H9 (cell line): ENCODE measurements around the gene RALGAPA2. TPM values are rescaled to one million over a fixed set of nuclear protein-coding genes. Genes with fewer than 3 reads are reported as not detected.

Experiments
- DNase-seq: peaks from one replicate; pipeline ENCODE4 v3.0.0-alpha.2; 2017
- H2AFZ ChIP-seq: one replicate; pipeline ENCODE4 v1.6.1; 2013; ENCODE audit warnings: mild to moderate bottlenecking, low read length, control low read depth, moderate library complexity
- H2AK5ac ChIP-seq: 2 replicates; pipeline ENCODE4 v1.6.1; 2013; ENCODE audit warnings: low read length, control low read depth, mixed read lengths; ENCODE audit not compliant: insufficient read length
- H2BK120ac ChIP-seq: one replicate; pipeline ENCODE4 v1.6.1; 2013; ENCODE audit warnings: low read depth, mild to moderate bottlenecking, low read length, control low read depth, inconsistent platforms; ENCODE audit not compliant: poor library complexity, severe bottlenecking
- H2BK12ac ChIP-seq: 2 replicates; pipeline ENCODE4 v1.6.1; 2013; ENCODE audit warnings: low read length, control low read depth, mixed read lengths, low read depth; ENCODE audit not compliant: insufficient read length
- H2BK15ac ChIP-seq: 2 replicates; pipeline ENCODE4 v1.6.1; 2013; ENCODE audit warnings: low read depth, low read length, control low read depth
- H2BK20ac ChIP-seq: one replicate; pipeline ENCODE4 v1.6.1; 2013; ENCODE audit warnings: low read depth, mild to moderate bottlenecking, low read length, control low read depth, inconsistent platforms; ENCODE audit not compliant: poor library complexity, severe bottlenecking
- H2BK5ac ChIP-seq: 2 replicates; pipeline ENCODE4 v1.6.1; 2013; ENCODE audit warnings: low read length, control low read depth, mixed read lengths; ENCODE audit not compliant: insufficient read length
- H3K14ac ChIP-seq: 2 replicates; pipeline ENCODE4 v1.6.1; 2013; ENCODE audit warnings: low read length, control low read depth; ENCODE audit not compliant: insufficient read depth
- H3K18ac ChIP-seq: 2 replicates; pipeline ENCODE4 v1.6.1; 2013; ENCODE audit warnings: low read depth, mild to moderate bottlenecking, mixed read lengths, low read length, control low read depth; ENCODE audit not compliant: insufficient read length
- H3K23ac ChIP-seq: 2 replicates; pipeline ENCODE4 v1.6.1; 2013; ENCODE audit warnings: low read length, control low read depth, mixed read lengths, low read depth; ENCODE audit not compliant: insufficient read length
- H3K23me2 ChIP-seq: 2 replicates; pipeline ENCODE4 v1.6.1; 2013; ENCODE audit warnings: low read depth, mild to moderate bottlenecking, mixed read lengths, low read length, control low read depth; ENCODE audit not compliant: insufficient read length, poor library complexity, severe bottlenecking
- H3K27ac ChIP-seq: 2 replicates; pipeline ENCODE4 v1.5.1; 2013; ENCODE audit warnings: low read length, control low read depth, mixed read lengths, low read depth; ENCODE audit not compliant: insufficient read length
- H3K27me3 ChIP-seq: 2 replicates; pipeline ENCODE4 v1.6.1; 2013; ENCODE audit warnings: low read length, control low read depth, inconsistent platforms; ENCODE audit not compliant: insufficient read depth
- H3K4ac ChIP-seq: 2 replicates; pipeline ENCODE4 v1.6.1; 2013; ENCODE audit warnings: low read depth, mild to moderate bottlenecking, control low read depth, inconsistent platforms, low read length, moderate library complexity
- H3K4me1 ChIP-seq: 2 replicates; pipeline ENCODE4 v1.6.1; 2013; ENCODE audit warnings: low read length, control low read depth, inconsistent platforms; ENCODE audit not compliant: insufficient read depth
- H3K4me2 ChIP-seq: 2 replicates; pipeline ENCODE4 v1.6.1; 2013; ENCODE audit warnings: low read length, control low read depth, mixed read lengths; ENCODE audit not compliant: insufficient read length, insufficient read depth
- H3K56ac ChIP-seq: 2 replicates; pipeline ENCODE4 v1.6.1; 2013; ENCODE audit warnings: low read depth, mild to moderate bottlenecking, mixed read lengths, low read length, control low read depth; ENCODE audit not compliant: insufficient read length
- H3K79me1 ChIP-seq: 2 replicates; pipeline ENCODE4 v1.6.1; 2013; ENCODE audit warnings: low read depth, mild to moderate bottlenecking, moderate library complexity, low read length, control low read depth, inconsistent platforms; ENCODE audit not compliant: insufficient read depth, poor library complexity, severe bottlenecking
- H3K79me2 ChIP-seq: 2 replicates; pipeline ENCODE4 v1.6.1; 2013; ENCODE audit warnings: low read length, control low read depth, inconsistent platforms; ENCODE audit not compliant: insufficient read depth
- H3K9ac ChIP-seq: 2 replicates; pipeline ENCODE4 v1.6.1; 2013; ENCODE audit warnings: low read length, control low read depth, mixed read lengths; ENCODE audit not compliant: insufficient read length; ENCODE audit errors: extremely low read depth
- H3K9me3 ChIP-seq: one replicate; pipeline ENCODE4 v1.6.1; 2013; ENCODE audit warnings: low read depth, low read length, inconsistent platforms; ENCODE audit not compliant: control insufficient read depth
- H3T11ph ChIP-seq: one replicate; pipeline ENCODE4 v1.6.1; 2013; ENCODE audit warnings: mild to moderate bottlenecking, low read length, control low read depth, inconsistent platforms
- H4K20me1 ChIP-seq: one replicate; pipeline ENCODE4 v1.6.1; 2013; ENCODE audit not compliant: control insufficient read depth, insufficient read length, insufficient read depth
- H4K5ac ChIP-seq: 2 replicates; pipeline ENCODE4 v1.6.1; 2013; ENCODE audit warnings: low read depth, mild to moderate bottlenecking, mixed read lengths, low read length, control low read depth; ENCODE audit not compliant: insufficient read length
- H4K8ac ChIP-seq: replicated peaks from 2 replicates; pipeline ENCODE4 v1.6.1; 2013; ENCODE audit warnings: low read length, control low read depth, mixed read lengths, low read depth; ENCODE audit not compliant: insufficient read length
- H4K91ac ChIP-seq: 2 replicates; pipeline ENCODE4 v1.6.1; 2013; ENCODE audit warnings: low read depth, mild to moderate bottlenecking, moderate library complexity, mixed read lengths, low read length, control low read depth; ENCODE audit not compliant: insufficient read length
- H3K27ac Mint-ChIP-seq, 3 experiments: 2 replicates in 2 of 3; 3 replicates in 1 of 3; pipeline ENCODE4 v1.8.0; 2020 to 2021; ENCODE audit warnings: mixed read lengths in 3 of 3, mild to moderate bottlenecking in 1 of 3, moderate library complexity in 1 of 3
- H3K27me3 Mint-ChIP-seq: 2 replicates; pipeline ENCODE4 v1.8.0; 2021; ENCODE audit warnings: low read depth, mild to moderate bottlenecking, moderate library complexity, mixed read lengths
- H3K36me3 Mint-ChIP-seq, 3 experiments: 2 replicates in 2 of 3; 3 replicates in 1 of 3; pipeline ENCODE4 v1.8.0; 2020 to 2021; ENCODE audit warnings: low read depth in 3 of 3, mixed read lengths in 3 of 3; ENCODE audit not compliant: insufficient read depth in 1 of 3
- H3K4me1 Mint-ChIP-seq, 2 experiments: 2 replicates each; pipeline ENCODE4 v1.8.0; 2020; ENCODE audit warnings: mixed read lengths in 2 of 2
- H3K4me3 Mint-ChIP-seq, 2 experiments: 2 replicates in 1 of 2; 3 replicates in 1 of 2; pipeline ENCODE4 v1.8.0; 2020 to 2021; ENCODE audit warnings: mild to moderate bottlenecking in 2 of 2, mixed read lengths in 2 of 2, moderate library complexity in 1 of 2
- H3K9me3 Mint-ChIP-seq, 2 experiments: 2 replicates in 1 of 2; 3 replicates in 1 of 2; pipeline ENCODE4 v1.8.0; 2020; ENCODE audit warnings: mild to moderate bottlenecking in 2 of 2, mixed read lengths in 2 of 2, moderate library complexity in 1 of 2
- CTCF ChIP-seq: fragments of 200-600 bp; sonication (generic); conservative IDR thresholded peaks from 3 replicates; pipeline ENCODE4 v1.8.0; 2021; ENCODE audit warnings: antibody characterized with exemption, mild to moderate bottlenecking
- WGBS: extraction: QIAGEN DNeasy Blood & Tissue Kit; methylation state at CpG from one replicate; pipeline ENCODE4 v1.1.7; 2013; ENCODE audit warnings: missing lambda C conversion rate, low lambda C conversion rate, mixed read lengths; ENCODE audit not compliant: insufficient read length; ENCODE audit errors: extremely low coverage; 5-methylcytosine and 5-hydroxymethylcytosine counted together
- total RNA-seq: library from RNA; stranded (reverse); gene quantifications from 2 replicates; pipeline ENCODE4 v1.2.1, GENCODE V29; 2021

The RALGAPA2 gene
- total RNA-seq, 1 experiment from 2014 or later: 16.6 TPM

- Histone ChIP-seq H3K4me2 (no peak overlapping the region), H2BK120ac (no peak overlapping the region), H3K79me1 (no peaks in the 10 kb centered on the region), H2AFZ (no peak overlapping the region), H3K27me3 (no peaks in the 10 kb centered on the region), H2BK12ac (no peak overlapping the region), H2BK15ac (no peak overlapping the region), H3K23ac (no peak overlapping the region), H2BK5ac (no peak overlapping the region), H2BK20ac (no peak overlapping the region), H4K91ac (no peak overlapping the region), H3K56ac (no peak overlapping the region), H3K9ac (no peak overlapping the region), H3K4me1 (peaks cover 9% of the 10 kb centered on the region; the same call in 1 of the 2 replicates), H3K23me2 (no peaks in the 10 kb centered on the region), H2AK5ac (no peak overlapping the region), H3T11ph (no peak overlapping the region), H4K20me1 (no peaks in the 10 kb centered on the region), H3K27ac (no peak overlapping the region), H3K14ac (no peak overlapping the region), H3K18ac (no peak overlapping the region), H4K8ac (no peak overlapping the region), H3K9me3 (no peaks in the 10 kb centered on the region), H4K5ac (no peak overlapping the region), H3K79me2 (no peaks in the 10 kb centered on the region), H3K4ac (no peak overlapping the region)
- no CpG with 5 or more reads among the region's 5 CpGs for WGBS
- Mint-ChIP-seq H3K36me3 (peaks cover 4 to 5% (median 4%) of the 10 kb centered on the region in 3 experiments; a peak in 4 of 7 replicates), H3K4me3 (peak overlapping the region in 1 of 2 experiments; percentile 8; a peak in 1 of 5 replicates), H3K27me3 (no peaks in the 10 kb centered on the region), H3K4me1 (peaks cover 36 to 47% of the 10 kb centered on the region in 2 experiments), H3K27ac (peak overlapping the region in 2 of 3 experiments; percentile 5 to 35; a peak in 2 of 7 replicates), H3K9me3 (no peaks in the 10 kb centered on the region)
- DNase-seq: no peak
- TF ChIP-seq CTCF: no peak
Measured at GRCh38 chr20:20491110-20491783, 221.2 kb downstream of the RALGAPA2 start.
